K562 (cell line): ENCODE data around the gene PCBD1. TPM values are rescaled to one million over a fixed set of nuclear protein-coding genes. Genes with fewer than 3 reads are reported as not detected.

ENCODE experiments used
- ATAC-seq: fragments of 200-7000 bp; cut with Tn5 transposase; 3 replicates; pipeline ENCODE4 v1.9.1; 2020; ENCODE audit warnings: moderate library complexity
- BruUV-seq: library from RNA; stranded (reverse); fragments of 400-500 nt; replicated peaks from 2 replicates; lab custom pipeline; 2021; lab: Mats Ljungman, UMichigan
- CTCF ChIA-PET: fragments of 300-600 bp; formaldehyde crosslinking; extraction: SDS; loops from one replicate; lab custom pipeline; 2021; ENCODE audit warnings: low intra/inter-chr PET ratio; lab: Yijun Ruan, JAX
- POLR2A ChIA-PET: fragments of 300-600, 350-650 bp; sonication (Branson Sonifier 250); formaldehyde crosslinking; extraction: SDS; loops from one replicate; lab custom pipeline; 2021; ENCODE audit warnings: antibody characterized with exemption, inconsistent platforms; lab: Yijun Ruan, JAX
- DNase-seq, 4 experiments: peaks; one replicate each; pipeline versions ENCODE4 v3.0.0 to v3.0.0-alpha.2; 2011 to 2018; ENCODE audit warnings: low spot score in 3 of 4, mixed read lengths in 3 of 4; ENCODE audit errors: extremely low read depth in 1 of 4
- FAIRE-seq: peaks from 2 replicates; lab custom pipeline; 2011; peaks lifted over from hg19 to GRCh38; lab: Jason Lieb, UNC
- H2AFZ ChIP-seq: 2 replicates; pipeline ENCODE4 v1.6.0; 2011; ENCODE audit warnings: low read depth, low read length, control low read depth, inconsistent platforms
- H3K27ac ChIP-seq: fragments of 200-600 bp; 3 replicates; pipeline ENCODE4 v1.8.0; 2011; ENCODE audit warnings: low read depth, mild to moderate bottlenecking, control low read depth, inconsistent platforms, low read length, moderate library complexity, mixed read lengths; ENCODE audit errors: extremely low read depth
- H3K27me3 ChIP-seq, 2 experiments: fragments of 300-600 bp in 1 of 2; 2 replicates in 1 of 2; 3 replicates in 1 of 2; pipeline versions ENCODE4 v1.6.0 to v1.8.0; 2011; ENCODE audit warnings: inconsistent platforms in 2 of 2, low read length in 2 of 2, mild to moderate bottlenecking in 1 of 2, mixed read lengths in 1 of 2, moderate library complexity in 1 of 2; ENCODE audit not compliant: control insufficient read depth in 2 of 2, insufficient read depth in 2 of 2
- H3K36me3 ChIP-seq: fragments of 300-600 bp; 3 replicates; pipeline ENCODE4 v1.8.0; 2011; ENCODE audit warnings: mild to moderate bottlenecking, low read length, inconsistent platforms; ENCODE audit not compliant: control insufficient read depth, insufficient read depth
- H3K4me1 ChIP-seq, 2 experiments: fragments of 200-600 bp in 1 of 2; replicated peaks in 1 of 2; 2 replicates in 1 of 2; 3 replicates in 1 of 2; pipeline versions ENCODE4 v1.5.1 to v1.8.0; 2011; ENCODE audit warnings: inconsistent platforms in 2 of 2, low read length in 2 of 2, mild to moderate bottlenecking in 1 of 2, mixed read lengths in 1 of 2, moderate library complexity in 1 of 2; ENCODE audit not compliant: control insufficient read depth in 2 of 2, insufficient read depth in 2 of 2
- H3K4me2 ChIP-seq: 2 replicates; pipeline ENCODE4 v1.6.1; 2011; ENCODE audit warnings: low read length, control low read depth, inconsistent platforms, mixed read lengths; ENCODE audit not compliant: insufficient read depth
- H3K4me3 ChIP-seq: fragments of 200-600 bp; sonication (generic), shearing (Covaris generic); 2 replicates; pipeline ENCODE4 v1.5.1; 2016; ENCODE audit warnings: control low read depth, inconsistent platforms
- H3K79me2 ChIP-seq: fragments of 200-600 bp; 3 replicates; pipeline ENCODE4 v1.8.0; 2011; ENCODE audit warnings: low read length, inconsistent platforms; ENCODE audit not compliant: control insufficient read depth, insufficient read depth
- H3K9ac ChIP-seq, 2 experiments: 2 replicates each; pipeline versions ENCODE4 v1.6.0 to v1.6.1; 2011; ENCODE audit warnings: low read depth in 2 of 2, low read length in 2 of 2, control low read depth in 1 of 2, inconsistent platforms in 1 of 2, mild to moderate bottlenecking in 1 of 2, mixed read lengths in 1 of 2; ENCODE audit not compliant: insufficient read depth in 1 of 2
- H3K9me1 ChIP-seq: one replicate; pipeline ENCODE4 v1.6.0; 2011; ENCODE audit warnings: inconsistent platforms, mild to moderate bottlenecking, low read length, moderate library complexity; ENCODE audit not compliant: control insufficient read depth, insufficient read depth
- H3K9me3 ChIP-seq: replicated peaks from 2 replicates; pipeline ENCODE4 v1.5.1; 2011; ENCODE audit warnings: low read depth, low read length, inconsistent platforms; ENCODE audit not compliant: control insufficient read depth, insufficient read depth
- H4K20me1 ChIP-seq: replicated peaks from 2 replicates; pipeline ENCODE4 v1.6.1; 2011; ENCODE audit warnings: low read length, inconsistent platforms, mixed read lengths; ENCODE audit not compliant: control insufficient read depth, insufficient read depth
- CBX5 ChIP-seq: IDR thresholded peaks from 2 replicates; pipeline ENCODE4 v1.6.1; 2014; ENCODE audit warnings: low read depth, borderline replicate concordance
- HDAC3 ChIP-seq: fragments of 450-650 bp; IDR thresholded peaks from 2 replicates; pipeline ENCODE4 v1.6.1; 2018; ENCODE audit warnings: borderline replicate concordance, mild to moderate bottlenecking, moderate library complexity; ENCODE audit not compliant: partially characterized antibody
- HMG20B ChIP-seq: fragments of 250-450 bp; sonication (Bioruptor Pico); IDR thresholded peaks from 2 replicates; pipeline ENCODE4 v1.5.0; 2021; ENCODE audit warnings: mild to moderate bottlenecking
- ILK ChIP-seq: fragments of 450-650 bp; IDR thresholded peaks from 2 replicates; pipeline ENCODE4 v1.6.1; 2016; ENCODE audit warnings: missing genetic modification characterization, low read depth, mild to moderate bottlenecking, missing compliant biosample characterization, moderate library complexity, borderline replicate concordance
- IRF1 ChIP-seq: sonication (generic); formaldehyde crosslinking; IDR thresholded peaks from 2 replicates; pipeline ENCODE4 v1.8.0; 2022; ENCODE audit warnings: missing genetic modification reagents, mild to moderate bottlenecking, borderline replicate concordance
- MEIS2 ChIP-seq: fragments of 450-650 bp; IDR thresholded peaks from 2 replicates; pipeline ENCODE4 v1.6.1; 2014; ENCODE audit warnings: mild to moderate bottlenecking; ENCODE audit not compliant: partially characterized antibody
- SLC30A9 ChIP-seq: fragments of 250-450 bp; sonication (Bioruptor Pico); IDR thresholded peaks from 2 replicates; pipeline ENCODE4 v1.8.0; 2022; ENCODE audit warnings: mild to moderate bottlenecking, moderate library complexity
- TCF15 ChIP-seq: fragments of 250-450 bp; sonication (Bioruptor Pico); IDR thresholded peaks from 2 replicates; pipeline ENCODE4 v1.8.0; 2022; ENCODE audit warnings: moderate library complexity, mild to moderate bottlenecking, inconsistent platforms
- UBTF ChIP-seq, 2 experiments: IDR thresholded peaks; 2 replicates each; pipeline ENCODE4 v1.6.1; 2012; ENCODE audit warnings: improper control_type of control experiment in 2 of 2, low read depth in 2 of 2, low read length in 2 of 2, borderline replicate concordance in 1 of 2
- ZNF644 ChIP-seq: fragments of 200-800 bp; sonication (Bioruptor generic); IDR thresholded peaks from 2 replicates; pipeline ENCODE4 v1.6.1; 2016; ENCODE audit warnings: low read depth, missing genetic modification characterization, missing compliant biosample characterization
- ZSCAN32 ChIP-seq: fragments of 450-650 bp; formaldehyde crosslinking; IDR thresholded peaks from 2 replicates; pipeline ENCODE4 v1.4.0; 2020; ENCODE audit warnings: mild to moderate bottlenecking, moderate library complexity
- WGBS: fragments of 100-300 bp; shearing (Covaris generic); methylation state at CpG from one replicate; pipeline ENCODE4 v1.1.6; 2016; ENCODE audit warnings: low coverage, mixed read lengths; ENCODE audit not compliant: insufficient coverage; ENCODE audit errors: missing lambda C conversion rate; 5-methylcytosine and 5-hydroxymethylcytosine counted together
- in situ Hi-C: fragments of 300-500 bp; cut with MboI; formaldehyde crosslinking; loops from 4 replicates; pipeline ENCODE4 v1.15.0; 2018; ENCODE audit warnings: inconsistent platforms, mixed read lengths
- intact Hi-C: fragments of 100-400 bp; cut with micrococcal nuclease; formaldehyde crosslinking; loops from 2 replicates; pipeline ENCODE4 v1.14.2; 2022
- polyA plus RNA-seq, 8 experiments: library from polyadenylated mRNA; depleted of rRNA in 4 of 8; stranded (reverse) in 5 of 8; unstranded in 3 of 8; fragments of >200 nt; fragmentation: Nextera tagmentation in 2 of 8; fragmentation: Illumina TruSeq in 1 of 8; extraction: Ambion mirVana in 2 of 8; extraction: Trizol in 1 of 8; gene quantifications; 2 replicates each; pipeline versions ENCODE4 v1.2.1 to v1.2.3, GENCODE V29; 2011 to 2014; ENCODE audit warnings: inconsistent platforms in 1 of 8, missing spikeins in 1 of 8
- total RNA-seq, 7 experiments: library from RNA; depleted of rRNA in 6 of 7; stranded (reverse); fragments of >200 nt in 6 of 7; fragmentation: Illumina TruSeq in 2 of 7; extraction: Trizol in 2 of 7; gene quantifications; 2 replicates each; pipeline versions ENCODE4 v1.2.1 to v1.2.3, GENCODE V29; 2011 to 2021; ENCODE audit warnings: low replicate concordance in 1 of 7
- TF ChIP-seq, protein P1 (sequence below): fragments of 450-650 bp; formaldehyde crosslinking; IDR thresholded peaks from 2 replicates; pipeline ENCODE4 v1.4.0; 2022; ENCODE audit warnings: mild to moderate bottlenecking, moderate library complexity

PCBD1 gene
- total and polyA plus RNA-seq, 9 of the 15 experiments (the other 6 are each of a cell fraction or from before 2014, with no cell fraction given): 14.6 to 109 (median 57.0) TPM

- TF ChIP-seq TCF15: no peak
- no peak for TF ChIP-seq CBX5
- no peak for TF ChIP-seq HDAC3
- TF ChIP-seq UBTF (IDR thresholded peaks at IDR 0.05; ENCODE audit: borderline replicate concordance in 1 of 2, low read depth in 2 of 2, low read length in 2 of 2): no peak
Measured at GRCh38 chr10:70840836-70841235, 47.5 kb downstream of the PCBD1 start (continued).

DNA sequence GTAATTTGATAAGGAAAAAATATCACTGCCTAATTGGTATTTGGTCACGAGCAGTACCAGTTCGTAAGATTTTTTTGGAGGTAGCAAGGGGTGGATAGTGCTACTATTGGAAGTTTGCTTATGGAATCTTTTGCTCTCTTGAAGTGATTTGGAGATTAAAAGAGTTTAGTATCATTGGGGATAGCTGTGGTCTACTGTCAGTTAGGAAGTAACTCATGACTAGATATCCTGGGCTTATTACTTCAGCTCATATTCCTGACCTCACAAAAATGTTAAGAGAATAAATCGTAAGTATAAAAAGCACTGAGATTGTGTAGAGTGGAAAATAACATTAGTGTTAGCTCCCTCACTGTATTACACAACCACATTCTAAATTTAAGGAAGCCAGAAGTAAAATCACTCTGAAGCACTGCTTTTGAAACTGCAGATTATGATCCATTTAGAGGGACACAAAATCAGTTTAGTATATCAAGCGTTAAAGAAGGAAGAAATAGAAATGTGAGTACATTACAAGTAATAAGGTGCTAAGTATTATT, 50.0 kb downstream of the PCBD1 start:
- Histone ChIP-seq H3K4me3 (no peak overlapping the region), H3K9ac (no peak overlapping the region), H3K4me1 (peaks cover 0 to 16% of the 10 kb centered on the region in 2 experiments; a peak in 3 of 5 replicates), H3K9me1 (no peaks in the 10 kb centered on the region), H3K27me3 (no peaks in the 10 kb centered on the region), H4K20me1 (no peaks in the 10 kb centered on the region), H3K36me3 (no peaks in the 10 kb centered on the region), H3K79me2 (no peaks in the 10 kb centered on the region), H3K9me3 (no peaks in the 10 kb centered on the region; the same call in none of the 2 replicates), H3K27ac (no peak overlapping the region), H3K4me2 (no peak overlapping the region), H2AFZ (no peak overlapping the region)
- in situ Hi-C loops: no loop called here
- FAIRE-seq (no peak), DNase-seq (no peak), ATAC-seq (no peak)
- intact Hi-C loops: no loop called here
- BruUV-seq: no TSS peak
- ChIA-PET CTCF (no interaction called here), POLR2A (interaction anchor here (0.5 kb wide), 1 partner anchor 157 kb away, joined by 3 read pairs; no protein-coding TSS in a partner anchor)
- 68% methylated on average over 4 of the region's 4 CpGs for WGBS
- TF ChIP-seq MEIS2: no peak
- TF ChIP-seq, protein P1, sequence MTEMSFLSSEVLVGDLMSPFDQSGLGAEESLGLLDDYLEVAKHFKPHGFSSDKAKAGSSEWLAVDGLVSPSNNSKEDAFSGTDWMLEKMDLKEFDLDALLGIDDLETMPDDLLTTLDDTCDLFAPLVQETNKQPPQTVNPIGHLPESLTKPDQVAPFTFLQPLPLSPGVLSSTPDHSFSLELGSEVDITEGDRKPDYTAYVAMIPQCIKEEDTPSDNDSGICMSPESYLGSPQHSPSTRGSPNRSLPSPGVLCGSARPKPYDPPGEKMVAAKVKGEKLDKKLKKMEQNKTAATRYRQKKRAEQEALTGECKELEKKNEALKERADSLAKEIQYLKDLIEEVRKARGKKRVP (CRISPR knock-in tag): no peak
- TF ChIP-seq IRF1: no peak
- TF ChIP-seq ZNF644: no peak
- TF ChIP-seq ILK (tag): no peak
- TF ChIP-seq ZSCAN32: no peak
- no peak for TF ChIP-seq SLC30A9 (CRISPR knock-in tag)
- no peak for TF ChIP-seq HMG20B (CRISPR knock-in tag)
